OCI-LY3 (cell line): Measurements from ENCODE around the gene C1QTNF12.

ENCODE experiments used
- CTCF ChIP-seq: fragments of 200-600, 300-600 bp; sonication (generic); IDR thresholded peaks from 2 replicates; pipeline ENCODE4 v1.5.1; 2014; ENCODE audit warnings: antibody characterized with exemption, low read length, low read depth
- EZH2phosphoT487 ChIP-seq: fragments of 200-600 bp; shearing (Covaris generic); IDR thresholded peaks from 2 replicates; pipeline ENCODE4 v1.6.1; 2018; ENCODE audit warnings: antibody characterized with exemption, mixed run types, low read depth

GRCh38 chr1:1197551-1198422 lies 48.7 kb downstream of the C1QTNF12 start:
- TF ChIP-seq CTCF, result no peak
- TF ChIP-seq EZH2phosphoT487, result no peak
